BJ (cell line): ENCODE measurements around the gene OR10C1. TPM values are rescaled to one million over a fixed set of nuclear protein-coding genes. Genes with fewer than 3 reads are reported as not detected.
"Not testable (repeated sequence)": the region's sequence is repeated elsewhere in the genome, so short reads cannot be mapped to it uniquely, and the experiment has no call there.

Experiments used
- CTCF ChIA-PET: fragments of 350-600 bp; formaldehyde crosslinking; extraction: SDS; loops from one replicate; lab custom pipeline; 2021; ENCODE audit warnings: antibody characterized with exemption, inconsistent platforms; lab: Yijun Ruan, JAX
- POLR2A ChIA-PET: fragments of 300-600 bp; sonication (Branson Sonifier 250); formaldehyde crosslinking; extraction: SDS; loops from one replicate; lab custom pipeline; 2021; ENCODE audit warnings: antibody characterized with exemption; lab: Charles Lee
- DNase-seq: peaks from one replicate; pipeline ENCODE4 v3.0.0-alpha.2; 2011; ENCODE audit warnings: low read depth
- H3K27me3 ChIP-seq: 2 replicates; pipeline ENCODE4 v1.6.0; 2011; ENCODE audit warnings: low read length; ENCODE audit not compliant: control insufficient read depth, insufficient read depth
- H3K36me3 ChIP-seq: 2 replicates; pipeline ENCODE4 v1.5.1; 2011; ENCODE audit warnings: low read length; ENCODE audit not compliant: control insufficient read depth, insufficient read depth
- H3K4me3 ChIP-seq: 2 replicates; pipeline ENCODE4 v1.5.1; 2011; ENCODE audit warnings: low read depth, mild to moderate bottlenecking, control low read depth, low read length
- polyA plus RNA-seq: library from polyadenylated mRNA; depleted of rRNA; stranded (reverse); fragments of >200 nt; gene quantifications from 2 replicates; pipeline ENCODE4 v1.2.3, GENCODE V29; 2011
- TF ChIP-seq, protein P1 (sequence below): IDR thresholded peaks from 2 replicates; pipeline ENCODE4 v1.5.1; 2011; ENCODE audit warnings: low read depth, mild to moderate bottlenecking, control low read depth, inconsistent platforms, low read length, moderate library complexity; ENCODE audit not compliant: insufficient read depth

OR10C1 gene
- polyA plus RNA-seq, 1 experiment = not detected

DNA sequence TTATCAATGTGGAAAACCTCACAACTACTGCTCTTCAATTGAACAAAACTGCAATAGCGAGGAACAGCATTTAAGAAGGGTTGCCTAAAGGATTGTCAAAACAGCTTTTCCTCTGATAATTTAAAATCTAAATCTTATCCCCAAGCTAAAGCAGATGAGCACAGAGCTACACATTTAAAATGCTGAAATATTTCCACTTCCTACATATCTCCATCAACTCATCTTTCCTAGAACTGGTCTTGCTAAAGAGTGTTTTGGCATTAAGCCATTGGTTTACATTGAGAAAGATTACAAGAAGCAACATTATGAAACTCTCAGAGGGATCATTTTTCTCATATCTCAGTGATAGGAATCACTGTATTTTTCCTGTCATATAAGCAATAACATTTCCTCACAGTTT lies 3.6 kb downstream of the OR10C1 start:
- TF ChIP-seq, protein P1, sequence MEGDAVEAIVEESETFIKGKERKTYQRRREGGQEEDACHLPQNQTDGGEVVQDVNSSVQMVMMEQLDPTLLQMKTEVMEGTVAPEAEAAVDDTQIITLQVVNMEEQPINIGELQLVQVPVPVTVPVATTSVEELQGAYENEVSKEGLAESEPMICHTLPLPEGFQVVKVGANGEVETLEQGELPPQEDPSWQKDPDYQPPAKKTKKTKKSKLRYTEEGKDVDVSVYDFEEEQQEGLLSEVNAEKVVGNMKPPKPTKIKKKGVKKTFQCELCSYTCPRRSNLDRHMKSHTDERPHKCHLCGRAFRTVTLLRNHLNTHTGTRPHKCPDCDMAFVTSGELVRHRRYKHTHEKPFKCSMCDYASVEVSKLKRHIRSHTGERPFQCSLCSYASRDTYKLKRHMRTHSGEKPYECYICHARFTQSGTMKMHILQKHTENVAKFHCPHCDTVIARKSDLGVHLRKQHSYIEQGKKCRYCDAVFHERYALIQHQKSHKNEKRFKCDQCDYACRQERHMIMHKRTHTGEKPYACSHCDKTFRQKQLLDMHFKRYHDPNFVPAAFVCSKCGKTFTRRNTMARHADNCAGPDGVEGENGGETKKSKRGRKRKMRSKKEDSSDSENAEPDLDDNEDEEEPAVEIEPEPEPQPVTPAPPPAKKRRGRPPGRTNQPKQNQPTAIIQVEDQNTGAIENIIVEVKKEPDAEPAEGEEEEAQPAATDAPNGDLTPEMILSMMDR = no peak
- POLR2A ChIA-PET = no interaction called here
- Histone ChIP-seq H3K36me3 (no peaks in the 10 kb centered on the region), H3K27me3 (no peaks in the 10 kb centered on the region), H3K4me3 (no peak overlapping the region)
- CTCF ChIA-PET = no interaction called here
- no peak for DNase-seq

DNA sequence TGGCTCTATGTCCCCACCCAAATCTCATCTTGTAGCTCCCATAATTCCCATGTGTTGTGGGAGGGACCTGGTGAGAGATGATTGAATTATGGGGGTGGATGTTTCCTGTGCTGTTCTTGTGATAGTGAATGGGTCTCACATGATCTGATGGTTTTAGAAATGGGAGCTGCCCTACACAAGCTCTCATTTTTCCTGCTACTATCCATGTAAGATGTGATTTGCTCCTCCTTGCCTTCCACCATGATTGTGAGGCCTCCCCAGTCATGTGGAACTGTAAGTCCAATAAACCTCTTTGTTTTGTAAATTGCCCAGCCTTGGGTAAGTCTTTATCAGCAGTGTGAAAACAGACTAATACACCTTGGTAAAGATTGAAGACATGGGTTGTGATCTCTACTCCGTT lies 4.9 kb downstream of the OR10C1 start:
- POLR2A ChIA-PET, H3K27me3 ChIP-seq, H3K4me3 ChIP-seq, CTCF ChIA-PET, H3K36me3 ChIP-seq, DNase-seq: not testable (repeated sequence)

DNA sequence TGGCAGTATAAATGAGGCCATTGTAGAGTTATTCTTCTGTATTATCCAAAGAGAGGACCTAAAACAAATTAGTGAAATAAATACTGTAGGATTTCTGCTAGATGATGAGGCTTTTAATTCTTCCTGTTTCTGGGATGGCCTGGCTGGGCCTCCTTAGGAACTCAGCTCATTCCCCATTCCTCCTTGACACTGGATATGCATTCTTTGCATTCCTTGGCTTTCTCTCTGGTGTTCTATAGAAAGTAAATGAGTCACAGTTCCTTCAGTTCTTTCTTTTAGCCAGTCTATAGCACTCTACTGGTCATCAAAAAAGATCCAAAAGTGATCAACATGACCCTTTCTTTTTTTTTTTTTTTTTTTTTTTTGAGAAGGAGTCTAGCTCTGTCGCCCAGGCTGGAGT lies 8.6 kb downstream of the OR10C1 start:
- Histone ChIP-seq H3K27me3 (no peaks in the 10 kb centered on the region), H3K36me3 (no peaks in the 10 kb centered on the region), H3K4me3 (no peak overlapping the region)
- TF ChIP-seq, protein P1 = no peak
- ChIA-PET CTCF (no interaction called here), POLR2A (no interaction called here)
- no peak for DNase-seq

DNA sequence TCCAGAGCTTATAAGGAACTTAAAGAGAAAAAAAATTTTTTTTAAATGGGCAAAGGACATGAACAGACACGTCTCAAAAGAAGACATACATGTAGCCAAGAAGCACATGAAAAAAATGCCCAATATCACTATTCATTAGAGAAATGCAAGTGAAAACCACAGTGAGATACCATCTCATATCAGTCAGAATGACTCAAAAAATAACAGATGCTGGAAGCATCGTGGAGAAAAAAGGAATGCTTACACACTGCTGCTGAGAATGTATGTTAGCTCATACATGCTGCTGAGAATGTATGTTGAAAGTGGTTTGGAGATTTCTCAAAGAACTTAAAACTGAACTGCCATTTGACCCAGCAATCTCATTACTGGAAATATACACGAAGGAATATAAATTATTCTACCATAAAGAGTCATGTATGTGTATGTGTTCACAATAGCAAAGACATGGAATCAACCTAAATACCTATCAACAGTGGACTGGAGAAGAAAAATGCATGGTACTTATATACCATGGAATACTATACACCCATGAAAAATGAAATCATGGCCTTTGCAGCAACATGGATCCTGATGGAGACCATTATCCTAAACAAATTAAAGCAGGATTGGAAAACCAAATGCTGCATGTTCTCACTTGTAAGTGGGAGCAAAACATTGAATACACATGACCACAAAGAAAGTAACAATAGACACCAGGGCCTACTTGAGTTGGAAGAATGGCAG lies 12.5 kb downstream of the OR10C1 start:
- Histone ChIP-seq H3K27me3 (no peaks in the 10 kb centered on the region), H3K4me3 (no peak overlapping the region), H3K36me3 (no peaks in the 10 kb centered on the region)
- ChIA-PET CTCF (no interaction called here), POLR2A (no interaction called here)
- no peak for DNase-seq
- TF ChIP-seq, protein P1 = no peak

DNA sequence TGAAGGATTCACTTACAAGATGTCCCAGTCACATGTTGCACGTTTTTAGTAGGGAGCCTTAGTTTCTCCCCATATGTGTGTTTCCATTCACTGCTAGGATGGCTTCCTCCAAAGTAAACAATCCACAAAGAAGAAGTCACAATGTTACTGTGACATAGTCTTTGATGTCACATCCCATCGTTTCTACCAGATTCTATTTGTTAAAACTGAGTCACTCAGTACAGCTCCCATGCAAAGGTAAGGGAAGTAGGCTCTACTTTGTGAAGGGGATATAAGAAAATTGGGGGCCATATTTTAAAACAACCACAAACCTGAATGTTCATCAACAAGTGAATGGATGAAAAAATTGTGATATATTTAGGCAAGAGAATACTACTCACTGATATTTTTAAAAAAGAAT lies 17.9 kb downstream of the OR10C1 start, which contains the start of the genes OR11A1 and OR2H1:
OR11A1 (minus strand) TSS at position 101 of the 400 bp plus-strand sequence. CDS start 29,430 bp downstream, outside the sequence.
OR2H1 (plus strand) TSS at position 185 of the 400 bp plus-strand sequence. CDS start 4,615 bp downstream, outside the sequence.
- ChIA-PET CTCF (no interaction called here), POLR2A (no interaction called here)
- Histone ChIP-seq H3K36me3 (no peaks in the 10 kb centered on the region), H3K27me3 (no peaks in the 10 kb centered on the region), H3K4me3 (no peak within 1 kb of the TSS)
- TF ChIP-seq, protein P1 = no peak
- no peak for DNase-seq
